CD14-positive monocyte (primary cell): Measurements from ENCODE around the gene ENKUR. TPM values are rescaled to one million over a fixed set of nuclear protein-coding genes. Genes with fewer than 3 reads are reported as not detected.

Experiments
- DNase-seq, 3 donors: peaks; one replicate each; pipeline ENCODE4 v3.0.0-alpha.2; 2011 to 2022
- H2AFZ ChIP-seq: 2 replicates; pipeline ENCODE4 v1.6.0; 2012; ENCODE audit warnings: mild to moderate bottlenecking, low read depth, low read length, inconsistent platforms; ENCODE audit not compliant: insufficient read depth, poor library complexity, severe bottlenecking
- H3K27ac ChIP-seq, 2 donors: 1 replicate in 1 of 2; 2 replicates in 1 of 2; pipeline ENCODE4 v1.5.1; 2012 to 2013; ENCODE audit warnings: low read length in 2 of 2, control low read depth in 1 of 2, inconsistent platforms in 1 of 2, low read depth in 1 of 2, mild to moderate bottlenecking in 1 of 2
- H3K27me3 ChIP-seq, 2 donors: one replicate each; pipeline versions ENCODE4 v1.6.0 to v1.6.1; 2011 to 2013; ENCODE audit warnings: low read length in 2 of 2; ENCODE audit not compliant: control insufficient read depth in 2 of 2, insufficient read depth in 2 of 2
- H3K36me3 ChIP-seq, 2 donors: replicated peaks in 1 of 2; 1 replicate in 1 of 2; 2 replicates in 1 of 2; pipeline versions ENCODE4 v1.5.1 to v1.6.1; 2012 to 2013; ENCODE audit warnings: low read length in 2 of 2, control low read depth in 1 of 2, inconsistent platforms in 1 of 2, mild to moderate bottlenecking in 1 of 2; ENCODE audit not compliant: insufficient read depth in 2 of 2, control insufficient read depth in 1 of 2
- H3K4me1 ChIP-seq, 2 donors: 1 replicate in 1 of 2; 2 replicates in 1 of 2; pipeline versions ENCODE4 v1.5.1 to v1.6.1; 2012 to 2013; ENCODE audit warnings: low read length in 2 of 2, control low read depth in 1 of 2, inconsistent platforms in 1 of 2, mild to moderate bottlenecking in 1 of 2, moderate library complexity in 1 of 2; ENCODE audit not compliant: insufficient read depth in 2 of 2, control insufficient read depth in 1 of 2
- H3K4me2 ChIP-seq: replicated peaks from 2 replicates; pipeline ENCODE3; 2012; ENCODE audit warnings: low read length, moderate library complexity, mild to moderate bottlenecking; ENCODE audit not compliant: poor library complexity, severe bottlenecking; ENCODE audit errors: extremely low read depth
- H3K4me3 ChIP-seq, 3 experiments: fragments of 200-600 bp in 1 of 3; sonication (generic) in 1 of 3; replicated peaks in 1 of 3; 1 replicate in 2 of 3; 2 replicates in 1 of 3; pipeline ENCODE4 v1.5.1; 2011 to 2013; ENCODE audit warnings: low read length in 3 of 3, mild to moderate bottlenecking in 3 of 3, control low read depth in 2 of 3, low read depth in 2 of 3, inconsistent platforms in 1 of 3, moderate library complexity in 1 of 3
- H3K79me2 ChIP-seq: 2 replicates; pipeline ENCODE4 v1.6.0; 2012; ENCODE audit warnings: mild to moderate bottlenecking, control low read depth, inconsistent platforms, low read length, moderate library complexity; ENCODE audit not compliant: insufficient read depth
- H3K9ac ChIP-seq: 2 replicates; pipeline ENCODE4 v1.6.0; 2017; ENCODE audit warnings: low read length, mild to moderate bottlenecking; ENCODE audit not compliant: insufficient read depth, poor library complexity, severe bottlenecking
- H3K9me3 ChIP-seq, 2 donors: replicated peaks in 1 of 2; 1 replicate in 1 of 2; 2 replicates in 1 of 2; pipeline versions ENCODE4 v1.5.1 to v1.6.1; 2012 to 2013; ENCODE audit warnings: low read length in 2 of 2, control low read depth in 1 of 2; ENCODE audit not compliant: control insufficient read depth in 1 of 2, insufficient read depth in 1 of 2
- H4K20me1 ChIP-seq: 2 replicates; pipeline ENCODE4 v1.6.0; 2012; ENCODE audit warnings: mild to moderate bottlenecking, low read length, control low read depth, moderate library complexity; ENCODE audit not compliant: insufficient read depth
- H3K27ac Mint-ChIP-seq, 7 donors: one replicate each; pipeline ENCODE4 v1.8.0; 2020; ENCODE audit warnings: mild to moderate bottlenecking in 7 of 7, mixed read lengths in 7 of 7, moderate library complexity in 6 of 7, inconsistent platforms in 2 of 7
- H3K27me3 Mint-ChIP-seq, 3 donors: one replicate each; pipeline ENCODE4 v1.8.0; 2021 to 2022; ENCODE audit warnings: low read depth in 3 of 3, mild to moderate bottlenecking in 3 of 3, mixed read lengths in 3 of 3, moderate library complexity in 3 of 3, inconsistent platforms in 1 of 3
- H3K36me3 Mint-ChIP-seq, 2 donors: one replicate each; pipeline ENCODE4 v1.8.0; 2020; ENCODE audit warnings: mixed read lengths in 2 of 2, inconsistent platforms in 1 of 2, mild to moderate bottlenecking in 1 of 2
- H3K4me1 Mint-ChIP-seq: one replicate; pipeline ENCODE4 v1.8.0; 2020; ENCODE audit warnings: mild to moderate bottlenecking, mixed read lengths
- H3K4me3 Mint-ChIP-seq, 2 donors: one replicate each; pipeline ENCODE4 v1.8.0; 2020; ENCODE audit warnings: mild to moderate bottlenecking in 2 of 2, mixed read lengths in 2 of 2, moderate library complexity in 1 of 2
- H3K9me3 Mint-ChIP-seq, 7 donors: one replicate each; pipeline ENCODE4 v1.8.0; 2020 to 2022; ENCODE audit warnings: mixed read lengths in 7 of 7, mild to moderate bottlenecking in 6 of 7, moderate library complexity in 6 of 7, inconsistent platforms in 2 of 7
- WGBS: methylation state at CpG from one replicate; pipeline ENCODE4 v1.1.5; 2013; ENCODE audit warnings: missing lambda C conversion rate; ENCODE audit not compliant: insufficient coverage; 5-methylcytosine and 5-hydroxymethylcytosine counted together
- intact Hi-C, 2 donors: fragments of 100-400 bp; cut with micrococcal nuclease; formaldehyde crosslinking; loops; one replicate each; pipeline versions ENCODE4 v1.15.0 to v1.15.1; 2023
- polyA plus RNA-seq, 3 donors: library from polyadenylated mRNA; depleted of rRNA in 1 of 3; unstranded in 2 of 3; stranded (reverse) in 1 of 3; fragments of 300-500 nt in 2 of 3; fragments of >200 nt in 1 of 3; fragmentation: Illumina TruSeq in 2 of 3; gene quantifications; 1 replicate in 2 of 3; 2 replicates in 1 of 3; pipeline ENCODE4 v1.2.3, GENCODE V29; 2012 to 2021
- TF ChIP-seq, protein P1 (sequence below): fragments of 200-600 bp; IDR thresholded peaks from one replicate; pipeline ENCODE4 v1.8.0; 2022; ENCODE audit warnings: antibody characterized with exemption, mild to moderate bottlenecking

The ENKUR gene
- polyA plus RNA-seq, 3 donors, result 0.16 TPM; not detected in 2

DNA sequence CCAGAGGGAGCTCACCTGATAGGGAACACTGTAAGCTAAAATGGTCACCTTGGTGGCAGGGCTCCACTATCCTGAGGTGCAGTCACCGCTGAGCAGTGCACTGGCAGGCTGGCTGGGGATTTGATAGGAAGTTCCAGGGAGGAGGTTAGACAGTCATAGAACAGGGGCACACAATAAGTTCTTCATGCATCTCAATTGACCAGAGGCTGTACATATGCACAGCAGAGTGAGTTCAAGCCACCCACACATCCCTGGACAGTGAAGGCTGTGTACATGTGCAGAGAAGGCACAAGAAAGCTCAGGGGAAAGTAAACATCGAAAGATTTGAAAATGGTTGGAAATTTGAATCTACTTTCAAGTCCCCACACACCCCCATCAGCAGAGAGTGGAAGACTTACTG lies 77.4 kb downstream of the ENKUR start:
- no peak overlapping the region for H2AFZ ChIP-seq
- Mint-ChIP-seq H3K4me3 (no peak overlapping the region), H3K9me3 (peaks cover 0 to 2% (median 0%) of the 10 kb centered on the region in 7 donors), H3K27me3 (no peaks in the 10 kb centered on the region), H3K4me1 (no peaks in the 10 kb centered on the region), H3K27ac (no peak overlapping the region), H3K36me3 (no peaks in the 10 kb centered on the region)
- no peaks in the 10 kb centered on the region for H3K79me2 ChIP-seq
- no peaks in the 10 kb centered on the region for H3K27me3 ChIP-seq
- no peak overlapping the region for H3K4me2 ChIP-seq
- DNase-seq, result no peak
- no peaks in the 10 kb centered on the region for H4K20me1 ChIP-seq
- intact Hi-C loops, result no loop called here
- H3K36me3 ChIP-seq, result no peaks in the 10 kb centered on the region
- TF ChIP-seq, protein P1, sequence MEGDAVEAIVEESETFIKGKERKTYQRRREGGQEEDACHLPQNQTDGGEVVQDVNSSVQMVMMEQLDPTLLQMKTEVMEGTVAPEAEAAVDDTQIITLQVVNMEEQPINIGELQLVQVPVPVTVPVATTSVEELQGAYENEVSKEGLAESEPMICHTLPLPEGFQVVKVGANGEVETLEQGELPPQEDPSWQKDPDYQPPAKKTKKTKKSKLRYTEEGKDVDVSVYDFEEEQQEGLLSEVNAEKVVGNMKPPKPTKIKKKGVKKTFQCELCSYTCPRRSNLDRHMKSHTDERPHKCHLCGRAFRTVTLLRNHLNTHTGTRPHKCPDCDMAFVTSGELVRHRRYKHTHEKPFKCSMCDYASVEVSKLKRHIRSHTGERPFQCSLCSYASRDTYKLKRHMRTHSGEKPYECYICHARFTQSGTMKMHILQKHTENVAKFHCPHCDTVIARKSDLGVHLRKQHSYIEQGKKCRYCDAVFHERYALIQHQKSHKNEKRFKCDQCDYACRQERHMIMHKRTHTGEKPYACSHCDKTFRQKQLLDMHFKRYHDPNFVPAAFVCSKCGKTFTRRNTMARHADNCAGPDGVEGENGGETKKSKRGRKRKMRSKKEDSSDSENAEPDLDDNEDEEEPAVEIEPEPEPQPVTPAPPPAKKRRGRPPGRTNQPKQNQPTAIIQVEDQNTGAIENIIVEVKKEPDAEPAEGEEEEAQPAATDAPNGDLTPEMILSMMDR, result no peak
- H3K9ac ChIP-seq, result no peak overlapping the region
- H3K4me3 ChIP-seq, result no peak overlapping the region
- 100% methylated on average over 1 of the region's 2 CpGs for WGBS
- no peak overlapping the region for H3K27ac ChIP-seq
- H3K9me3 ChIP-seq, result no peaks in the 10 kb centered on the region
- no peaks in the 10 kb centered on the region for H3K4me1 ChIP-seq

DNA sequence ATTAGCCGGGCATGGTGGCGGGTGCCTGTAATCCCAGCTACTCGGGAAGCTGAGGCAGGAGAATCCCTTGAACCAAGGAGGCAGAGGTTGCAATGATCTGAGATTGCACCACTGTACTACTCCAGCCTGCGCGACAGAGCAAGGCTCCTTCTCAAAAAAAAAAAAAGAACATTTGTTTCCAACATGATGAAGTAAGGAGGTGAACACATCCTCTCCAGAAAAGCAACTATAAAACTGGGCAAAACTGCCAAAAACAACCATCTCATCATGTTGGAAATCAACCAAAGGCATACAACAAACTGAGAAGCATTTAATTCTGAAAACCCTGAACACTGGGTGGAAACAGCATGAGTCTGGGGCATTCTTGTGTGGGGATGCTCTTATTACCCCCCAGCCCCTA lies 77.9 kb downstream of the ENKUR start:
- Histone ChIP-seq H3K27me3 (no peaks in the 10 kb centered on the region), H4K20me1 (no peaks in the 10 kb centered on the region), H3K4me1 (no peaks in the 10 kb centered on the region), H3K36me3 (no peaks in the 10 kb centered on the region), H2AFZ (no peak overlapping the region), H3K4me2 (no peak overlapping the region), H3K79me2 (no peaks in the 10 kb centered on the region), H3K9ac (no peak overlapping the region), H3K9me3 (no peaks in the 10 kb centered on the region), H3K4me3 (no peak overlapping the region), H3K27ac (no peak overlapping the region)
- no peak for DNase-seq
- 100% methylated on average over 1 of the region's 5 CpGs for WGBS
- TF ChIP-seq, protein P1, result no peak
- intact Hi-C loops, result no loop called here
- Mint-ChIP-seq H3K36me3 (no peaks in the 10 kb centered on the region), H3K27me3 (no peaks in the 10 kb centered on the region), H3K9me3 (peaks cover 0 to 2% (median 0%) of the 10 kb centered on the region in 7 donors), H3K4me1 (no peaks in the 10 kb centered on the region), H3K4me3 (no peak overlapping the region), H3K27ac (no peak overlapping the region)
